ENCODE data around the gene PRR18. TPM values are rescaled to one million over a fixed set of nuclear protein-coding genes. Genes with fewer than 3 reads are reported as not detected.

The PRR18 gene
- total and polyA plus RNA-seq, 2 of the 8 experiments (the other 6 are each of a cell fraction or from before 2014, with no cell fraction given) = 0.08 to 0.19 TPM

- Histone ChIP-seq H2AFZ (ENCODE audit: low read length) (no peak overlapping the region), H3K56ac (replicated peaks; ENCODE audit: insufficient read length, low read depth, low read length) (no peak overlapping the region), H2BK12ac (ENCODE audit: low read depth, low read length) (no peak overlapping the region), H3K27me3 (replicated peaks in 1 of 4; ENCODE audit: control insufficient read depth in 3 of 4, extremely low read depth in 1 of 4, insufficient read depth in 3 of 4, low read length in 3 of 4) (peaks cover 0 to 2% (median 1%) of the 10 kb centered on the region in 4 experiments; a peak in 5 of 7 replicates), H3K14ac (ENCODE audit: insufficient read length) (no peak overlapping the region), H2AK5ac (ENCODE audit: low read depth, low read length) (no peak overlapping the region), H3K79me2 (ENCODE audit: control insufficient read depth in 1 of 2, insufficient read depth in 2 of 2, low read length in 2 of 2) (no peaks in the 10 kb centered on the region), H3K4me1 (replicated peaks in 1 of 4; ENCODE audit: control insufficient read depth in 3 of 4, insufficient read depth in 4 of 4, low read length in 3 of 4) (0 out of 7 replicates have a peak, but pooled peaks cover 0 to 2% (median 0%) of the 10 kb centered on the region in 4 experiments), H3K23me2 (ENCODE audit: low read depth, low read length) (no peaks in the 10 kb centered on the region), H4K91ac (replicated peaks; ENCODE audit: insufficient read length, low read length) (no peak overlapping the region), H2BK120ac (replicated peaks; ENCODE audit: low read depth, low read length) (no peak overlapping the region), H3K27ac (ENCODE audit: low read depth, low read length) (no peak overlapping the region), H4K5ac (ENCODE audit: insufficient read length, low read depth, low read length) (no peak overlapping the region), H3K9me3 (ENCODE audit: insufficient read depth in 2 of 2, low read depth in 1 of 2, low read length in 1 of 2) (no peaks in the 10 kb centered on the region), H3K9ac (replicated peaks in 1 of 4; ENCODE audit: extremely low read depth in 1 of 4, low read depth in 3 of 4, low read length in 3 of 4) (no peak overlapping the region), H3K36me3 (ENCODE audit: control insufficient read depth in 2 of 4, insufficient read depth in 4 of 4, low read length in 3 of 4) (peaks cover 0 to 5% (median 0%) of the 10 kb centered on the region in 4 experiments; a peak in 2 of 8 replicates), H2BK15ac (ENCODE audit: low read length) (no peak overlapping the region), H2BK20ac (ENCODE audit: low read length) (no peak overlapping the region), H3K4ac (replicated peaks; ENCODE audit: insufficient read length, low read depth, low read length) (no peak overlapping the region), H3K79me1 (ENCODE audit: low read depth, low read length) (no peaks in the 10 kb centered on the region), H3K4me2 (ENCODE audit: insufficient read depth in 1 of 2, low read depth in 2 of 2, low read length in 2 of 2) (no peak overlapping the region), H4K20me1 (replicated peaks in 1 of 2; ENCODE audit: control insufficient read depth in 1 of 2, insufficient read depth in 2 of 2, low read length in 2 of 2) (no peaks in the 10 kb centered on the region), H4K8ac (ENCODE audit: extremely low read depth, insufficient read depth, low read length) (no peak overlapping the region), H3K18ac (ENCODE audit: extremely low read depth, low read length) (no peak overlapping the region), H2BK5ac (ENCODE audit: low read depth, low read length) (no peak overlapping the region), H3K4me3 (ENCODE audit: extremely low read depth in 1 of 4, insufficient read depth in 2 of 4, low read depth in 3 of 4, low read length in 4 of 4) (no peak overlapping the region), H3K23ac (ENCODE audit: insufficient read length) (no peak overlapping the region)
- ChIA-PET POLR2A (ENCODE audit: partially characterized antibody) (no interaction called here), CTCF (ENCODE audit: partially characterized antibody) (interaction anchor here (0.9 kb wide), 1 partner anchor 12 kb away, joined by 3 read pairs; no protein-coding TSS in a partner anchor)
- 91% methylated on average over 11 of the region's 11 CpGs; no CpG with 5 or more reads in 1 of the 2 experiments for WGBS, 2 experiments (ENCODE audit: extremely low coverage in 1 of 2, insufficient coverage in 1 of 2, insufficient read length in 1 of 2, insufficient replicate concordance in 2 of 2, low coverage in 1 of 2, low lambda C conversion rate in 2 of 2, missing lambda C conversion rate in 1 of 2)
- DNase-seq (ENCODE audit: low read depth in 1 of 2, low spot score in 2 of 2) = no peak
- FAIRE-seq = no peak
- TF ChIP-seq CBX5 (IDR thresholded peaks at IDR 0.05; ENCODE audit: low read depth, low read length) (no peak), ZNF274 (IDR thresholded peaks at IDR 0.05; ENCODE audit: borderline replicate concordance, extremely low read depth, low read length) (no peak), RXRA (IDR thresholded peaks at IDR 0.05; ENCODE audit: insufficient read depth, low read depth, low read length) (no peak), KDM1A (IDR thresholded peaks at IDR 0.05; ENCODE audit: borderline replicate concordance, low read length) (no peak), SRF (IDR thresholded peaks at IDR 0.05; ENCODE audit: low read depth, low read length) (no peak), RBBP5 (IDR thresholded peaks at IDR 0.05; ENCODE audit: borderline replicate concordance, low read depth, low read length) (no peak), PHF8 (conservative IDR thresholded peaks at IDR 0.05; ENCODE audit: low read depth, low read length) (no peak), TBP (IDR thresholded peaks at IDR 0.05; ENCODE audit: low read depth, low read length) (no peak)
- TF ChIP-seq, protein P1, sequence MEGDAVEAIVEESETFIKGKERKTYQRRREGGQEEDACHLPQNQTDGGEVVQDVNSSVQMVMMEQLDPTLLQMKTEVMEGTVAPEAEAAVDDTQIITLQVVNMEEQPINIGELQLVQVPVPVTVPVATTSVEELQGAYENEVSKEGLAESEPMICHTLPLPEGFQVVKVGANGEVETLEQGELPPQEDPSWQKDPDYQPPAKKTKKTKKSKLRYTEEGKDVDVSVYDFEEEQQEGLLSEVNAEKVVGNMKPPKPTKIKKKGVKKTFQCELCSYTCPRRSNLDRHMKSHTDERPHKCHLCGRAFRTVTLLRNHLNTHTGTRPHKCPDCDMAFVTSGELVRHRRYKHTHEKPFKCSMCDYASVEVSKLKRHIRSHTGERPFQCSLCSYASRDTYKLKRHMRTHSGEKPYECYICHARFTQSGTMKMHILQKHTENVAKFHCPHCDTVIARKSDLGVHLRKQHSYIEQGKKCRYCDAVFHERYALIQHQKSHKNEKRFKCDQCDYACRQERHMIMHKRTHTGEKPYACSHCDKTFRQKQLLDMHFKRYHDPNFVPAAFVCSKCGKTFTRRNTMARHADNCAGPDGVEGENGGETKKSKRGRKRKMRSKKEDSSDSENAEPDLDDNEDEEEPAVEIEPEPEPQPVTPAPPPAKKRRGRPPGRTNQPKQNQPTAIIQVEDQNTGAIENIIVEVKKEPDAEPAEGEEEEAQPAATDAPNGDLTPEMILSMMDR (IDR thresholded peaks at IDR 0.05; ENCODE audit: control extremely low read depth in 1 of 3, insufficient read depth in 1 of 3, low read depth in 1 of 3, low read length in 3 of 3) = no peak
Measured at GRCh38 chr6:166315436-166315835, 7.2 kb upstream of the PRR18 start.

Data from H1 (cell line).